NOMO-1 treated with DMSO at 0.1 percent for 48 hours (cell line): Measurements from ENCODE around the gene MTMR1.

ENCODE experiments used
- DNase-seq: peaks from one replicate; lab custom pipeline; 2025; ENCODE audit not compliant: unreplicated experiment; lab: John Stamatoyannopoulos, UW

Gene MTMR1

DNA sequence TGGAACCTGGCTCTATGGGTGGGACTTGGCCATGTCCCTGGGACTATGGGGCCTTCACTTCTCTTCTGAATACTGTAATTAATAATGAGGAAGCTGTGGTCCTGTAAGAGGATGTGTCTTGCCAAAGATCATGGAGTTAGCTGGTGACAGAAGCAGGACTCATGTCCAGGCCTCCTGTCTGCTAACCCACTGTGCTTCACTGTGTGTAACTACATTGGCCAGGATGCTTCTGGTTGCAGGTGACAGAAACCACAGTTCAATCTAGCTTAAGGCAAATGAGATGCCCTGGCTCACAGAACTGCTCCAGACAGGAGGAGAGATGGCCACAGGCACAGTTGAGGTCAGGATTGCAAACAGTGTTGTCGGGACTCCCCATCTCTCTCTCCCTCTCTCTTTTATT, 3.1 kb downstream of the MTMR1 start:
- DNase-seq: peak; percentile 26

DNA sequence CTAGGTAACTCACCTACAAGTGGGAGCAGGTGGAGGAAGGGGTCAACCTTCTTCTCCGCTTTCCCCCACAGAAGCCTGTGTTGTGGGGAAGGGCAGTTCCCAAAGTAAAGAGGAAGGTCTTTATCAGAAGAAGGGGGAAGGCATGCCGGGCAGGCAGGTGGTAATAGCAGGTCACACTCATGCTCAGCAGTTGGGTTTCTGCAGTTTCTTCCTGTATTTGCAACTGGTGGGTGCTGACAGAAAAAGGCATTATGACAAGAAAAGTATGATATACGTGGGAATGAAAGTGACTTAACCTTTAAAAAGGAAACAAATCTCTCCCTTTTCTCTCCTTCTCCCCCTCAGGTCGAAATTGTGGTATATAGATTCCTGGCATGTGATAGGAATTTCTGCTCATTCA, 3.7 kb downstream of the MTMR1 start:
- DNase-seq: peak; percentile 27

DNA sequence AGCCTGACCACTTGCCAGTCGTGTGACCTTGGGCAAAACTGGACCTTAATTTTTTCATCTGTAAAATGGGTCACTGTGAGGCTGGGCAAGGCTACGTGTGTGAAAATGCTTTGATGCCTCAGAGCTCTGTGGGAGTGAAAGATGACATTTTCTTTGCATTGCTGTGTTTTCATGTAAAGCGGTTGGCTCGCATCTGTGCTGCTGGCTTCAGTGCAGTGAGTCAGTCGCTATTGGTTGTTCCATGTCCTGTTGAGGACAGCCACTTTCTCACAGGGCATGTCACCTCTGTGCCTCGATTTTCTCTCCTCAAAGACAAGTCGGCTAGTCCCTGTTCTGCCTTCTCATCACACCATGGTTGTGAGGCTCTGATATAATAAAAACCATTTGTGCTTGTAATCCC, 4.4 kb downstream of the MTMR1 start:
- DNase-seq: no peak

DNA sequence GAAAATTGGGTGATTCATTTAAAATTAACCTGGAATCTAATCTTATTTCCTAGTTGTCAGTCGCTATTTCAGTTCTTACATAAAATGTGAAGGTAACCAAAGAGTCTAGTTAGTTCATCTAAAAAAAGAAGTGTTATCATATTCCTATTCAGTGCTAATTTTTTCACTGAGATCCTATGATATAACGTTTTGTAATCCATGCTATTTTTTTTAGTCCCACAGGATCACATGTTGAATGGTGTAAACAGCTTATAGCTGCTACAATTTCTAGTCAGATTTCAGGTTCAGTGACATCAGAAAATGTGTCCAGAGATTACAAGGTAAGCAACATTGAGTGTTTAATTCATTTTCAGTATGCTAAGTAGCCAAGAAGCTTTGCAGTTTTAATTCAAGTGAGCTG, 5.8 kb downstream of the MTMR1 start:
- no peak for DNase-seq

DNA sequence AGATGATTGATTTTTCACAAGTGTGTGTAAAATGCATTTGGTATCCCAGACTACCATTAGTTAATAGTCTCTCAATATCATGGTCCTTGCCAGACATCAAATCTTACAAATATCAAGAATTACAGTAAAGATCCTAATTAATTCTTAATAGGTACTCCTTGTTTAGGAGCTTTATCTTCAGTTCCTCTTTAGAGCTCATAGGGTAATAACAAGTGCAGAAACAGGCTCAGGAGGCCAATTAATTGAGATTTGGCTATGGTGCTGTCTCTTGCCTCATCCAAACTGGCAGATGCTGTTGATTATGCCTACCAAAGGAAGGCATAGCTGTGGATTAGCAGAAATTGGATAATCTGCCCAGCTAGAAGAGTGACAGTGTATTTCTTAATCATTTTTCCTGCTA, 6.9 kb downstream of the MTMR1 start:
- DNase-seq: no peak

DNA sequence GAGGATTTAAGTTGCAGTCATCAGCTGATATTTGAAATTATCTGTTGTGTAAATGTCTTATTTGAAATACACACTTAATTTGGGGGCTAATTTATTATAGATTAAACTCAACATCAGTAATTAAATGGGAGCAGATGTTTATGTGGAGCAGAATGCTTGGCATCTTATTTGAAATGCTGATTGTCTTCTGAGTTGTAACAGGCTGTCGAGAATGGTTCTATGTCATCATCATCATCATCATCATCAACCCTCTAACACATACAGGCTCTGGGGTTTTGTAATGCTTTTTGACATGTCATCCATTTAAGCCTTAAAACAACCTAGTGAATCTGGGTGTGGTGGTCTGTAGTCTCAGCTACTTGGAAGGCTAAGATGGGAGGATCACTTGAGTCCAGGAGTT, 8.2 kb downstream of the MTMR1 start:
- DNase-seq: no peak

DNA sequence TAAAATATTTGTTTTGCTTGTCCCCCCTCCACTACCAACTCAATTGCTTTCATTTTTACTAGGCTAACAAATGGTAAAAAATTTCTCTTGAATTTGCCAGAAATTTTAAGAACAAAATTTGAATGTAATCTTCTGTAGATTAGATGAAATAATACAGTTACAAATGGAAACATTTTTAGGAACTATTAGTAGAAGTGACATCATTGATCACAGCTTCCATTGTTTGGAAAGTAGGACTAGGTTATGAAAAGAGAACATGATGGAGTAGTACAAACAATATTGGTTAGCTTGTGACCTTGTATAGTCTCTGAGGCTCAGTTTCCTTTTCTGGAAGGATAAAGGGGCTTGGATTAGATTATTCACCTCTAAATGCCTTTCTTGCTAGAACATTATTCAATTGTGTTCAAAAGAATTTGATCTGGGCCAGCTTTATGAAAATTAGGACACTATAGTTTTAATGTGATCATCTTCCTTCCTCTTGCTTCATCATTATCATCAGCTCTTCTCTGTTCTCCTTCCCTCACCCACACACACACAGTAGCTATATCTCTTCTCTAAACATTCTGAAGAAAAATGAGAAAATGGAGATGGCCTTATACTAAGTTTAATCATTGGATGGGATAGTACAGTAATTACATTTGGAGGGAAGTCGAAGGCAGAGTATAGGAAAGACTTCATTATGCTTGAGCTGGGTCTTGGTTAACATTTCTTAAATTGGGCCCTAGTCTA, 9.9 kb downstream of the MTMR1 start:
- no peak for DNase-seq

DNA sequence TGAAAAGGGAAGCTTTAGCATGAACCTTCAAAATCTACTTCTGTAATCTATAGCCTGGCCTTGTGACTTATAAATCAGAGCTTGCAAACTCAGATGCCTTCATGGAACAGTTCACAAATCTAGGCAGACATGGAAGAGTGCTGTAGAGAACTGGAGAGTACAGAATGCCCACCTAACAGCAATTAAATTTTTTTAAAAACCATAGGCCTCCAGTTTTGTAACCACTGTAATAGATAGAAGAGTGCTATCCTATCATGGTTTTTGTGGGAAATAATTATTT, 10.4 kb downstream of the MTMR1 start:
- no peak for DNase-seq

DNA sequence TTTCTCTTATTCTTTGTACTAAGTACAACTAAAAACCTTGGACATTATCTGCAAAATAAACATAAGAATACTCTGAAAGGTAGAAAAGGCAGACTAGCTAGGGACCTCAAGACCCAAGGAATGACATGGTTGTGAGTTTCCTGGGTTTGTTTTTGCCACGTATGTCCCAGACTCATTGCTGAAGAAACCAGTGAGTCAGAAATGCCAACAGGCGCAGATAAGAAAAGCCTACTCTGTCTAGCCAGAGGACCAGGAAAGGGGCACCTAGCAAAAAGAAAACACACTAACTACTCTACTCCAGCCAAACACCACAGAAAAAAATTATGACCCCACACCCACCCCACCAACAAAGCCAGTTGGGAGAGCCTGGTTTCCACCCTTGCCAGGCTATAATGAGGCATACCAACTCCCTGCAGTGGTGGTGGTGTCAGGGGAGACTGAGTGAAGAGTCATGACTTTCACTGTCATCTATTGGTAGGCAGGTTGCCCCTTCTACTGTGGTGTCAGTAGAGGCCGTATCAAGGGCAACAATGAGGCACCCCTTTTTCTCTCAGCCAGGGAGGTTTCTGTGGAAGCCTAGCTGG, 10.9 kb downstream of the MTMR1 start:
- DNase-seq: no peak

DNA sequence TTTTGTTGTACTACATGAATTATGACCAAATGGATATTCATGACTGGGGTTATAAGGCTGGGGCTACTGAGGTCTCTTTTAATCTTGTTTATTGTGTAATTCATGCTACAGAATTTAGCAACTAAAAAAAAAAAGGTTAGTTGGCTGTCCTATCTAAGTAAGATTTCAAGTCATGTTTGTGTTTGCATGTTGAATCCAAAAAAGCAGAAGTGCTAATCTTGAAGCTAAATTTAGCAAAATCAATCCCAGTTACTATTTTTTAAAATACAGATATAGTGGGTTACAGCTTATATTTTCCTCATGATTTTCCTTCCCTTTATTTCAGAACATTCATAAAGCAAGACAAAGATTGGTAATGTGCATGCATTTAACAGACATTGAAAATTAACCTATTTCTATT, 19.4 kb downstream of the MTMR1 start:
- peak; percentile 26 for DNase-seq

DNA sequence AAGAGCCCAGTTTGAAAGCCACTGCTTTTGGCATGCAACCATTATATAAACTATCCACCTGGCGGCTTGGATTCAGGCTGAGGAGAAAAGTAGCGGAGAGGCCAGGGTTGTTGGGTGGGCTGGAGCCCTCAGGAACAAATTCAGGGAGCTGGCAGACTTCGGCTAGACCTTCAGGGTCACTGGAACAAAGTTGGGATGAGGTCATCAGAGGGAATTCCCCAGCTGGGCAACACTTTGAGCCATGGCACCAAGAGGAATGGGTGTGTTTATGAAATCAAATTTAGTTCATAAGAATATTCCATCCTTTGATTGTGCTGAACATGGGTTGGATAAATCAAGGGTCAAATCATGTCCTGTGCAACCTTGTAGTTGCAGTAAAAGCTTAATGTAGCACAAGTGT, 22.0 kb downstream of the MTMR1 start:
- DNase-seq: no peak

DNA sequence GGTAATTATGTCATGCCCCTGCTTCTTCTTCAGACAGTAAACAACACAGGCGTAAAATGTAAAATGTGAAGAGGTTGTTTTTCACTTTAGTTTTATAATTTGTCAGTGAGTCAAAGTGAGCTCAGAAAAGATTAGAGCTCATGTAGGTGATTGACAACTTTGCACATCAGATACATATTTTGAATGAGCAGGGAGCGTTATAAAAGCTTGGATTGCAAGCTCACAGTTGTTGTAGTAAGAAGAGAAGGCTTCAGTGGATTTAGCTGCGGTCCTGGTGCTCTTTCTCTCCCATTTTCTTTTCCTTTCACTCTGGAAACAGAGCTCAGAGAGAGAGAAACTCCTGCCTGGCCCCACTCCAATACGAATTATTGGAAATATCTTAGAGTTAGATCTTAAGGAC, 26.4 kb downstream of the MTMR1 start:
- no peak for DNase-seq

DNA sequence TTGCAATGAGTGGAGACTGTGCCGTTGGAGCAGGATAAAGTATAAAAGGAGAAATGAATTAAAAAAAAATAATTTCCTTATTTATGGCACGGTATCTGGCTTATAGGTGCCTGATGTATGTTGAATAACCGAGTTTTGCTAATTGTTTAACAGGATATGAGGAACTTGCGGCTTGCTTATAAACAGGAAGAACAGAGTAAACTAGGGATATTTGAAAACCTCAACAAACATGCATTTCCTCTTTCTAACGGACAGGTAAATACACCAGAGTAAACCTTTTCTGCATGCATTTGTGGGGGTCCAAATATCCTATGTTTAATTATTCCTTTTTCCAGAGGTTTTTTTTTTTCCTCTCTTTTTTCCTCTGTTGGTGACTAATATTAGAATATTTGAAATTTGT, 36.8 kb downstream of the MTMR1 start:
- no peak for DNase-seq

DNA sequence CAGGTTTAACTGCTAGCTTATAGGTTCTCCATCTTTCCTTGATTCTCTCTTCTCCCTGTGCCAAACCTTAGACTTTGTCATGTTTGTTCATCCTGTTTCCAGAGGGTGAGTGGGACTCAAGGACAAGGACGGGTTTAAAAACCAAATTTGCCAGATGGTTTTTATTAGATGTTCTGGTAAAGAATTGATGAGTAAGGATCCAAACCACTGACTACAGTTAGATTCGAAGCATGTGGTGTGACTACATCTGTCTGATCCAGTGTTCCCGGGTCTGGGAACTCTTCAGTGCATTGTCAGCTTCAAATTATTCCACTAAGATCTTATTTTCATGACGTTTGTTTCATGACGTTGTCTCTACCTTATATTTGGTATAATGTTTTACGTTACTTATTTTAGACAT, 37.5 kb downstream of the MTMR1 start:
- DNase-seq: no peak

DNA sequence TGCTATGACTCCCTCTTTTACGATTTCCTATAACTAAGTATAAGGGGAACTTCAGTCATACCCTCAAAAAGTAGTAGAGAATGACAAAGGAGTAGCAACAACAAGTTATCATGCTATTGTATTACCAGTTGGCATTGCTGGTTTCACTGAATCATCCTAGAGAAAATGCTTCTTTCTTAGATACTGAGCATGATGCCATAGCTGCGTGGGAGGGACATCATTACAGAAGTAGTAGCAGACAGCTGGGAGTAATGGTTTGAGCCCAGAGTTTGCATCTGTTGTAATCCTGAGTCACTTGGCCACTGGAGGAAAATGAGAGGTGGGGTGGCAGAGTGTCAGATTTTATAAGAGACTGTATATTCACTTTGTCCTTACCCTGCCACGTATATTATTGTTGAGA, 38.6 kb downstream of the MTMR1 start:
- DNase-seq: no peak

DNA sequence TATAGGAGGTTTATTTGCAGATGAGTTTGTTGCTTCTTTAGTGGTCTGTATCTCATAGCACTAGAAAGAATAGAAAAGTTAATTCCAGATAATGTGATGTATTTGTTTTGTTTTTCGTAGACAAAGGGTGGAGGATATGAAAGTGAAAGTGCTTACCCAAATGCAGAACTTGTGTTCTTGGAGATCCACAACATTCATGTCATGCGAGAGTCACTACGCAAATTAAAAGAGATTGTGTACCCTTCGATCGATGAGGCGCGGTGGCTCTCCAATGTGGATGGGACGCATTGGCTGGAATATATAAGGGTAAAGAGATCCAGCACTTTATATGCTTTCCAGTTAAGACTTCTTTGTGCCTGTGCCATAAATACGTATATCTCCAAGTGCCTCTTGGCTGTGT, 43.3 kb downstream of the MTMR1 start:
- DNase-seq: peak; percentile 38

DNA sequence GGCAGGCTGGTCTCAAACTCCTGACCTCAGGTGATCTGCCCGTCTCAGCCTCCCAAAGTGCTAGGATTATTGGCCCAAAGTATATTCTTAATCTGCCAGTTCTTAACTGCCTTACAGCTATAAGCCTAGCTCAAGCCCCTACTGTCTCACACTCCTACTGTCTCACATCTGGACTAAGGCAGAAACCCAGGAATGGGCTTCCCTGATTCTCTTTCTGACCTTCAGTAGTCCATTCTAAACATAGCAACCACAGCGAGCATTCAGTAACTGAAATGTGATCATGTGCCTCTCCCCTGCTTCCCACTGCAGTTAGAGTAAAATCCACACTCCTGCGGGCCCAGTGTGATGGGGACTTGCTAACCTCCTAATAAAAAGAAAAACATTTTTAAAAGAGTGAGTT, 58.9 kb downstream of the MTMR1 start:
- no peak for DNase-seq

DNA sequence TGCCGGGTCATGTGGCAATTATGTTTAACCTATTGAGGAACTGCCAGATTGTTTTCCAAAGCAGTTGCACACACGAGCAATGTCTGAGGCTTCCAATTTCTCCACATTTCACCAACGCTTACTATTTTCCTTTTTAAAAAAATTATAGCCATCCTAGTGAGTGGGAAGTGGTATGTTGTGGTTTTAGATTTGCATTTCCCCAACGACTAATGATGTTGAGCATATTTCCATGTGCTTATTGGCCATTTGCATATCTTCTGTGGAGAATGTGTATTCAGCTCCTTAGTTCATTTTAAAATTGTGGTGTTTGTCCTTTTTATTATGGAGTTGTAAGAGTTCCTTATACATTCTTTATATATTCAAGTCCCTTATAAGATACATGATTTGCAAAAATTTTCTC, 60.2 kb downstream of the MTMR1 start:
- DNase-seq: no peak

DNA sequence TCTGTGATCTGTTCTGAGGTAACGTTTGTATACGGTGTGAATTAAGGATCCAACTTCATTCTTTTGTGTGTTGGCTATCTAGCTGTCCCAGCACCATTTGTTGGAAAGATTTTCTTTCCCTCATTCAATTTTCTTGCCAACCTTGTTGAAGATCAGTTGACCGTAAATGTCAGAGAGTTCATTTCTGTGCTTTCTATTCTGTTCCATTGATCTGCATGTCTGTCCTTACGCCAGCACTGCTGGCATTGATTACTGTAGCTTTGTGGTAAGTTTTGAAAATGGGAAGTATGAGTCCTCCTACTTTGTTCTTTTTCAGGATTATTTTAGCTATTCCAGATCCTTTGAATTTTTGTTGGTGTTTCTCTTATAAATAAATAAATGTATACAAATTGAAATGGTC, 60.8 kb downstream of the MTMR1 start:
- DNase-seq: no peak

DNA sequence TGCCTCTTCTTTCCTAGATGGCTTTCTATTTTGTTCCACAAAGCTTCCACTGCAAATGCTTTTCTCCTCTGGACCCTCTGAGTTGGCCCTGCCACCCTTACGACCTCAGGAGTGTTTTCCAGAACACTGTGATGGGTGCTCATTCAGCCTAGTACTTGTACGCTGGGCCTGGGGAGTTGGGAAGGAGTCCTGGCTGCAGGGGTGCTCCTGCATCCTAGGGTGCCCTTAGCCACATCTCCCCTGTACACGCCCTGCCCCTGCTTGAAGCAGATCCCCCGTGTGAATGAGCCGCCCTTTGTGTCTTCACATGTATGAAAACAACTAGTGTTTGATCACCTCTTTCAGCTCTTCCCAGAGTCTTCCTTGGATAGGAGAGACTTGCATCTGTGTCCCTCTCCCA, 64.2 kb downstream of the MTMR1 start:
- no peak for DNase-seq

DNA sequence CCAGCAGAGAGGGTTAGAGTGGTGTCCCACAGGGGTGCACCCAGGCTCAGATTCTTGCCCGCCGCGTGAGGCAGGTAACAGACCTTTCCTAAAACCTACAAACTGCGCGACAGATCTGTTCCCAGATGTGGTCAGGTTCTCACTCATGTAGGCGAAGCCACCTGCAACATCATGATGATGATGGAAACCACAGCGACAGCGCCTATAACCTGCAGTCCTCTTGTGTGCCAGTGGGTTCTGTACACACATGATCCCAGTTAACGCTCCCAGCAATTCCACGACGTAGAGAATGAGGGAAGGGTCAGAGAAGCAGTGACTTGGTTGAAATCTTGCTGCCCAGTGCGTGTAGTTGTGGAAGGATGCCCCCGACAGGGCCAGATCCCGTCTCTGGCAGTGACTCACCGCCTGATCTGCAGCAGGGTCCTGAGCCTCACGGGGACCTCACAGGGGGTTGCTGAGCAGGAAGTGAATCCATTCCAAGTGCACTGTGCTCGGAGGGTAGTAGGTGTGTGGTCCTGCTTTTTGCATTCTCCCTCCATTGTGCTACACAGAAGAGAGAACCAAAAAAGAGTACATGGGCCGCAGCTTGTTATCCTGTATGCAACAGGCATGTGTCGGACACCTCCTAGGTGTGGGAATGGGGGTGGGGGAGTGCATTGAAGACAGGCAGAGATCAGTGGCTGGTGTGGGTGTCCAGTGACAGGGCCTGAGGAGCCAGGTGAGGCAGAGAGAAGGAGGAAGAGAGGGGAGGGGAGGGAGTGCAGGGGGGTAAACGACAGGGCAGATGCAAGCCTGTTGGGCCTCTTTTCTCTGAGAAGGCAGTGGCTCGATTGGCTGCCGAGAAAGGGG, 66.6 kb downstream of the MTMR1 start:
- no peak for DNase-seq

DNA sequence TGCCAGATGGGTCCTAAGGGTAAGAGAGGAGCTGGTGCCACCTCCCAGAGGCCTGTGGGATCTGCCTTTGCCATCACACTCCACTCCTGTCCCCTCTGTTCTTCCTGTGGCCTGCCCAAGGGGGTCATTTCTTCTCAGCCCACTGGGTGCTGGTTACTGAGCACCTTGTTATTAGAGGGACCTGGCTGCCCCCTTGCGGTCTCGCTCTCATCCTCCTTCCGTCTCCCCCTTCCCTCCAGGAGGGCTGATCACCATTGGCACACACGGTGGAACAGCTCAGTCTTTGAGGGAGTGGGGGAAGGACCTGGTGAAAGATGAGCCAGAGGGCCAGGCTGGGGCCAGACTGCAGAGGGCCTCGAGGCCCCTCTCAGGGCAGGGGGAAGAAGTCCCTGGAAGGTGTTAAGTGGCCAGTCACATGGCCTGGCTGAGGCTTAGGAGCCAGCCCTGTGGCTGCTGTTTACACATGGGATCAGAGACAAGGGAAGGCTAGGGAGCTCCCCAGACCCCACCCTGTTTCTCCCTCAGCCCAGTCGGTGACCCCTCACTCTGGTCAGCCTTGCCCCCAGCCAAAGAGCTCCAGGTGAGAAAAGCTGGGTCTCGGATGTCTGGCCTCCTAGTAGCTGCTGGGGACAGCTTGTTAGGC, 68.1 kb downstream of the MTMR1 start:
- DNase-seq: no peak
